Fibroblast of the aortic adventitia (primary cell): ENCODE data around the gene PGA3. TPM values are rescaled to one million over a fixed set of nuclear protein-coding genes. Genes with fewer than 3 reads are reported as not detected.

Experiments used
- DNase-seq: peaks from one replicate; pipeline ENCODE4 v3.0.0-alpha.2; 2010; ENCODE audit warnings: low read depth
- H3K4me3 ChIP-seq: 2 replicates; pipeline ENCODE4 v1.5.1; 2011; ENCODE audit warnings: low read depth, mild to moderate bottlenecking, control low read depth, low read length, moderate library complexity
- CTCF ChIP-seq: IDR thresholded peaks from 2 replicates; pipeline ENCODE4 v1.5.1; 2011; ENCODE audit warnings: mild to moderate bottlenecking, low read length, control low read depth, inconsistent platforms; ENCODE audit not compliant: insufficient read depth
- total RNA-seq: library from RNA; depleted of rRNA; stranded (reverse); fragments of >200 nt; gene quantifications from 2 replicates; pipeline ENCODE4 v1.2.3, GENCODE V29; 2012; ENCODE audit warnings: low replicate concordance

The PGA3 gene
- total RNA-seq, 1 donor = 0.18 TPM

GRCh38 chr11:61181489-61181888, 21.8 kb upstream of the PGA3 start:
- no peak for DNase-seq
- H3K4me3 ChIP-seq = no peak overlapping the region
- TF ChIP-seq CTCF = no peak

- no peak for TF ChIP-seq CTCF
- no peak for DNase-seq
- H3K4me3 ChIP-seq = no peak overlapping the region
Measured at GRCh38 chr11:61183645-61184044, 19.7 kb upstream of the PGA3 start.

- no peak for TF ChIP-seq CTCF
- no peak for DNase-seq
- H3K4me3 ChIP-seq = no peak overlapping the region
Measured at GRCh38 chr11:61186504-61186903, 16.8 kb upstream of the PGA3 start.

- peak; percentile 94 for TF ChIP-seq CTCF
- peak; percentile 84 for DNase-seq
Measured at GRCh38 chr11:61187505-61188130, 15.7 kb upstream of the PGA3 start.

GRCh38 chr11:61189933-61190332, 13.4 kb upstream of the PGA3 start:
- DNase-seq = no peak
- no peak for TF ChIP-seq CTCF

More at GRCh38 chr11:61187505-61188130, 15.7 kb upstream of the PGA3 start:
- no peak overlapping the region for H3K4me3 ChIP-seq

GRCh38 chr11:61193596-61193995, 9.7 kb upstream of the PGA3 start:
- no peak overlapping the region for H3K4me3 ChIP-seq
- DNase-seq = no peak
- no peak for TF ChIP-seq CTCF

More at GRCh38 chr11:61189933-61190332, 13.4 kb upstream of the PGA3 start:
- H3K4me3 ChIP-seq = no peak overlapping the region

GRCh38 chr11:61194169-61194671, 9.1 kb upstream of the PGA3 start:
- DNase-seq = no peak
- H3K4me3 ChIP-seq = no peak overlapping the region
- no peak for TF ChIP-seq CTCF
